GM23338 (cell line): ENCODE results near the gene PTPRJ. TPM values are rescaled to one million over a fixed set of nuclear protein-coding genes. Genes with fewer than 3 reads are reported as not detected.

ENCODE experiments used
- CREB1 ChIP-seq: fragments of 250-450 bp; sonication (Bioruptor Pico); IDR thresholded peaks from 2 replicates; pipeline ENCODE4 v1.5.0; 2020; ENCODE audit warnings: low read depth, mild to moderate bottlenecking, moderate library complexity
- EZH2phosphoT487 ChIP-seq: fragments of 200-600 bp; sonication (generic); IDR thresholded peaks from one replicate; pipeline ENCODE4 v1.8.1; 2018; ENCODE audit warnings: antibody characterized with exemption; ENCODE audit not compliant: unreplicated experiment
- JUNB ChIP-seq: IDR thresholded peaks from one replicate; pipeline ENCODE4 v1.6.1; 2016; ENCODE audit warnings: antibody characterized with exemption; ENCODE audit not compliant: unreplicated experiment
- NANOG ChIP-seq: IDR thresholded peaks from 2 replicates; pipeline ENCODE4 v1.6.1; 2016; ENCODE audit warnings: antibody characterized with exemption, borderline replicate concordance
- POLR2AphosphoS5 ChIP-seq: IDR thresholded peaks from 2 replicates; pipeline ENCODE4 v1.6.1; 2016; ENCODE audit warnings: antibody characterized with exemption, low read depth
- ZNF331 ChIP-seq: fragments of 250-450 bp; sonication (Bioruptor Pico); IDR thresholded peaks from 2 replicates; pipeline ENCODE4 v1.5.0; 2020; ENCODE audit warnings: low read depth, mild to moderate bottlenecking, moderate library complexity
- polyA plus RNA-seq: library from polyadenylated mRNA; unstranded; fragments of >200 nt; fragmentation: Nextera tagmentation; extraction: Ambion mirVana; gene quantifications from 2 replicates; pipeline ENCODE4 v1.2.1, GENCODE V29; 2016
- total RNA-seq: library from RNA; depleted of rRNA; stranded (reverse); fragments of >200 nt; shearing (Covaris generic); gene quantifications from 2 replicates; pipeline ENCODE4 v1.2.3, GENCODE V29; 2014
- TF ChIP-seq, protein P1 (sequence below): fragments of 250-450 bp; sonication (Bioruptor Pico); IDR thresholded peaks from 2 replicates; pipeline ENCODE4 v1.5.0; 2020; ENCODE audit warnings: mild to moderate bottlenecking, moderate library complexity
- TF ChIP-seq, protein P2 (sequence below): IDR thresholded peaks from 2 replicates; pipeline ENCODE4 v1.6.1; 2016; ENCODE audit warnings: antibody characterized with exemption
- TF ChIP-seq, protein P3 (sequence below): IDR thresholded peaks from one replicate; pipeline ENCODE4 v1.6.1; 2018; ENCODE audit warnings: antibody characterized with exemption; ENCODE audit not compliant: unreplicated experiment

The PTPRJ gene
- total and polyA plus RNA-seq, 2 experiments from 2014 or later: 4.2 to 16.0 TPM

DNA sequence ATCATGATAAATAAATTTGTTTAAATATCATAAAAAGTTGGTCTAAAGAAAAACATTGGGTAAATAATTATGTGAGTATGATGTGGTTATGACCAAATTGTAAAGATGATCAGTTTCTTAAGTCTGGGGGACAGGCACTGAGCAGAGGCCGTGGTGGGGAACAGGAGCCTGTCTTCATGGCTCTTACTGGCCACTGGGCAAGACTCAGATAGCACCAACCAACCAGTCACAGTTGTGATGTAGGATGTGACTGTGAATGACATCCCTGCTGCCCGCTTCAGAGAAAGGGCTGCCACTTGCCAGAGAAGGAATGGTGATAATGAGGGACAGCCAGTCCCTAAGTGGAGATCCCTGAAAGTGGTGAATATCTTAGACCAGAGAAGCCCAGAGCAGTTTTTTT lies 7.0 kb downstream of the PTPRJ start (continued):
- TF ChIP-seq, protein P1, sequence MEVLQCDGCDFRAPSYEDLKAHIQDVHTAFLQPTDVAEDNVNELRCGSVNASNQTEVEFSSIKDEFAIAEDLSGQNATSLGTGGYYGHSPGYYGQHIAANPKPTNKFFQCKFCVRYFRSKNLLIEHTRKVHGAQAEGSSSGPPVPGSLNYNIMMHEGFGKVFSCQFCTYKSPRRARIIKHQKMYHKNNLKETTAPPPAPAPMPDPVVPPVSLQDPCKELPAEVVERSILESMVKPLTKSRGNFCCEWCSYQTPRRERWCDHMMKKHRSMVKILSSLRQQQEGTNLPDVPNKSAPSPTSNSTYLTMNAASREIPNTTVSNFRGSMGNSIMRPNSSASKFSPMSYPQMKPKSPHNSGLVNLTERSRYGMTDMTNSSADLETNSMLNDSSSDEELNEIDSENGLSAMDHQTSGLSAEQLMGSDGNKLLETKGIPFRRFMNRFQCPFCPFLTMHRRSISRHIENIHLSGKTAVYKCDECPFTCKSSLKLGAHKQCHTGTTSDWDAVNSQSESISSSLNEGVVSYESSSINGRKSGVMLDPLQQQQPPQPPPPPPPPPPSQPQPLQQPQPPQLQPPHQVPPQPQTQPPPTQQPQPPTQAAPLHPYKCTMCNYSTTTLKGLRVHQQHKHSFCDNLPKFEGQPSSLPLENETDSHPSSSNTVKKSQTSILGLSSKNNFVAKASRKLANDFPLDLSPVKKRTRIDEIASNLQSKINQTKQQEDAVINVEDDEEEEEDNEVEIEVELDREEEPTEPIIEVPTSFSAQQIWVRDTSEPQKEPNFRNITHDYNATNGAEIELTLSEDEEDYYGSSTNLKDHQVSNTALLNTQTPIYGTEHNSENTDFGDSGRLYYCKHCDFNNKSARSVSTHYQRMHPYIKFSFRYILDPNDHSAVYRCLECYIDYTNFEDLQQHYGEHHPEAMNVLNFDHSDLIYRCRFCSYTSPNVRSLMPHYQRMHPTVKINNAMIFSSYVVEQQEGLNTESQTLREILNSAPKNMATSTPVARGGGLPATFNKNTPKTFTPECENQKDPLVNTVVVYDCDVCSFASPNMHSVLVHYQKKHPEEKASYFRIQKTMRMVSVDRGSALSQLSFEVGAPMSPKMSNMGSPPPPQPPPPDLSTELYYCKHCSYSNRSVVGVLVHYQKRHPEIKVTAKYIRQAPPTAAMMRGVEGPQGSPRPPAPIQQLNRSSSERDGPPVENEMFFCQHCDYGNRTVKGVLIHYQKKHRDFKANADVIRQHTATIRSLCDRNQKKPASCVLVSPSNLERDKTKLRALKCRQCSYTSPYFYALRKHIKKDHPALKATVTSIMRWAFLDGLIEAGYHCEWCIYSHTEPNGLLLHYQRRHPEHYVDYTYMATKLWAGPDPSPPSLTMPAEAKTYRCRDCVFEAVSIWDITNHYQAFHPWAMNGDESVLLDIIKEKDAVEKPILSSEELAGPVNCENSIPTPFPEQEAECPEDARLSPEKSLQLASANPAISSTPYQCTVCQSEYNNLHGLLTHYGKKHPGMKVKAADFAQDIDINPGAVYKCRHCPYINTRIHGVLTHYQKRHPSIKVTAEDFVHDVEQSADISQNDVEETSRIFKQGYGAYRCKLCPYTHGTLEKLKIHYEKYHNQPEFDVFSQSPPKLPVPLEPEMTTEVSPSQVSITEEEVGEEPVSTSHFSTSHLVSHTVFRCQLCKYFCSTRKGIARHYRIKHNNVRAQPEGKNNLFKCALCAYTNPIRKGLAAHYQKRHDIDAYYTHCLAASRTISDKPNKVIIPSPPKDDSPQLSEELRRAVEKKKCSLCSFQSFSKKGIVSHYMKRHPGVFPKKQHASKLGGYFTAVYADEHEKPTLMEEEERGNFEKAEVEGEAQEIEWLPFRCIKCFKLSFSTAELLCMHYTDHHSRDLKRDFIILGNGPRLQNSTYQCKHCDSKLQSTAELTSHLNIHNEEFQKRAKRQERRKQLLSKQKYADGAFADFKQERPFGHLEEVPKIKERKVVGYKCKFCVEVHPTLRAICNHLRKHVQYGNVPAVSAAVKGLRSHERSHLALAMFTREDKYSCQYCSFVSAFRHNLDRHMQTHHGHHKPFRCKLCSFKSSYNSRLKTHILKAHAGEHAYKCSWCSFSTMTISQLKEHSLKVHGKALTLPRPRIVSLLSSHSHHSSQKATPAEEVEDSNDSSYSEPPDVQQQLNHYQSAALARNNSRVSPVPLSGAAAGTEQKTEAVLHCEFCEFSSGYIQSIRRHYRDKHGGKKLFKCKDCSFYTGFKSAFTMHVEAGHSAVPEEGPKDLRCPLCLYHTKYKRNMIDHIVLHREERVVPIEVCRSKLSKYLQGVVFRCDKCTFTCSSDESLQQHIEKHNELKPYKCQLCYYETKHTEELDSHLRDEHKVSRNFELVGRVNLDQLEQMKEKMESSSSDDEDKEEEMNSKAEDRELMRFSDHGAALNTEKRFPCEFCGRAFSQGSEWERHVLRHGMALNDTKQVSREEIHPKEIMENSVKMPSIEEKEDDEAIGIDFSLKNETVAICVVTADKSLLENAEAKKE (CRISPR knock-in tag): no peak
- TF ChIP-seq CREB1 (CRISPR knock-in tag) (no peak), EZH2phosphoT487 (no peak), POLR2AphosphoS5 (no peak), NANOG (no peak), JUNB (no peak), ZNF331 (no peak)
- TF ChIP-seq, protein P2, sequence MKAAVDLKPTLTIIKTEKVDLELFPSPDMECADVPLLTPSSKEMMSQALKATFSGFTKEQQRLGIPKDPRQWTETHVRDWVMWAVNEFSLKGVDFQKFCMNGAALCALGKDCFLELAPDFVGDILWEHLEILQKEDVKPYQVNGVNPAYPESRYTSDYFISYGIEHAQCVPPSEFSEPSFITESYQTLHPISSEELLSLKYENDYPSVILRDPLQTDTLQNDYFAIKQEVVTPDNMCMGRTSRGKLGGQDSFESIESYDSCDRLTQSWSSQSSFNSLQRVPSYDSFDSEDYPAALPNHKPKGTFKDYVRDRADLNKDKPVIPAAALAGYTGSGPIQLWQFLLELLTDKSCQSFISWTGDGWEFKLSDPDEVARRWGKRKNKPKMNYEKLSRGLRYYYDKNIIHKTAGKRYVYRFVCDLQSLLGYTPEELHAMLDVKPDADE: no peak
- TF ChIP-seq, protein P3, sequence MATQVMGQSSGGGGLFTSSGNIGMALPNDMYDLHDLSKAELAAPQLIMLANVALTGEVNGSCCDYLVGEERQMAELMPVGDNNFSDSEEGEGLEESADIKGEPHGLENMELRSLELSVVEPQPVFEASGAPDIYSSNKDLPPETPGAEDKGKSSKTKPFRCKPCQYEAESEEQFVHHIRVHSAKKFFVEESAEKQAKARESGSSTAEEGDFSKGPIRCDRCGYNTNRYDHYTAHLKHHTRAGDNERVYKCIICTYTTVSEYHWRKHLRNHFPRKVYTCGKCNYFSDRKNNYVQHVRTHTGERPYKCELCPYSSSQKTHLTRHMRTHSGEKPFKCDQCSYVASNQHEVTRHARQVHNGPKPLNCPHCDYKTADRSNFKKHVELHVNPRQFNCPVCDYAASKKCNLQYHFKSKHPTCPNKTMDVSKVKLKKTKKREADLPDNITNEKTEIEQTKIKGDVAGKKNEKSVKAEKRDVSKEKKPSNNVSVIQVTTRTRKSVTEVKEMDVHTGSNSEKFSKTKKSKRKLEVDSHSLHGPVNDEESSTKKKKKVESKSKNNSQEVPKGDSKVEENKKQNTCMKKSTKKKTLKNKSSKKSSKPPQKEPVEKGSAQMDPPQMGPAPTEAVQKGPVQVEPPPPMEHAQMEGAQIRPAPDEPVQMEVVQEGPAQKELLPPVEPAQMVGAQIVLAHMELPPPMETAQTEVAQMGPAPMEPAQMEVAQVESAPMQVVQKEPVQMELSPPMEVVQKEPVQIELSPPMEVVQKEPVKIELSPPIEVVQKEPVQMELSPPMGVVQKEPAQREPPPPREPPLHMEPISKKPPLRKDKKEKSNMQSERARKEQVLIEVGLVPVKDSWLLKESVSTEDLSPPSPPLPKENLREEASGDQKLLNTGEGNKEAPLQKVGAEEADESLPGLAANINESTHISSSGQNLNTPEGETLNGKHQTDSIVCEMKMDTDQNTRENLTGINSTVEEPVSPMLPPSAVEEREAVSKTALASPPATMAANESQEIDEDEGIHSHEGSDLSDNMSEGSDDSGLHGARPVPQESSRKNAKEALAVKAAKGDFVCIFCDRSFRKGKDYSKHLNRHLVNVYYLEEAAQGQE: no peak
